ENCODE results near the gene ATP1A1.

The ATP1A1 gene

GRCh38 chr1:116373431-116374352 is 648 bp downstream of the ATP1A1 start:
- DNase-seq = peak; percentile 52

- DNase-seq = no peak
These were observed 1.5 kb downstream of the ATP1A1 start for GRCh38 chr1:116374353-116375147.

- DNase-seq = no peak
These were observed 2.3 kb downstream of the ATP1A1 start for GRCh38 chr1:116375148-116375886.

GRCh38 chr1:116375887-116376728 is 3.1 kb downstream of the ATP1A1 start:
- peak; percentile 26 for DNase-seq

GRCh38 chr1:116376729-116377086 is 3.7 kb downstream of the ATP1A1 start:
- no peak for DNase-seq

- peak; percentile 30 for DNase-seq
These were observed 4.8 kb downstream of the ATP1A1 start for GRCh38 chr1:116377541-116378529.

GRCh38 chr1:116379057-116379630 is 6.1 kb downstream of the ATP1A1 start:
- no peak for DNase-seq

- no peak for DNase-seq
These were observed 6.8 kb downstream of the ATP1A1 start for GRCh38 chr1:116379674-116380498.

GRCh38 chr1:116380499-116381242 is 7.6 kb downstream of the ATP1A1 start:
- DNase-seq = no peak

GRCh38 chr1:116382321-116382720 is 9.3 kb downstream of the ATP1A1 start:
- no peak for DNase-seq

- no peak for DNase-seq
These were observed 9.9 kb downstream of the ATP1A1 start for GRCh38 chr1:116382857-116383483.

GRCh38 chr1:116386042-116386441 is 13.0 kb downstream of the ATP1A1 start:
- no peak for DNase-seq

- no peak for DNase-seq
These were observed 14.5 kb downstream of the ATP1A1 start for GRCh38 chr1:116387551-116387950.

- no peak for DNase-seq
These were observed 15.1 kb downstream of the ATP1A1 start for GRCh38 chr1:116388122-116388521.

- no peak for DNase-seq
These were observed 16.0 kb downstream of the ATP1A1 start for GRCh38 chr1:116389013-116389412.

- DNase-seq = no peak
These were observed 16.6 kb downstream of the ATP1A1 start for GRCh38 chr1:116389686-116390085.

GRCh38 chr1:116390195-116390594 is 17.2 kb downstream of the ATP1A1 start:
- DNase-seq = no peak

GRCh38 chr1:116391185-116391584 is 18.1 kb downstream of the ATP1A1 start:
- DNase-seq = no peak
